Measurements from ENCODE around the gene CA5A.

Gene CA5A

DNA sequence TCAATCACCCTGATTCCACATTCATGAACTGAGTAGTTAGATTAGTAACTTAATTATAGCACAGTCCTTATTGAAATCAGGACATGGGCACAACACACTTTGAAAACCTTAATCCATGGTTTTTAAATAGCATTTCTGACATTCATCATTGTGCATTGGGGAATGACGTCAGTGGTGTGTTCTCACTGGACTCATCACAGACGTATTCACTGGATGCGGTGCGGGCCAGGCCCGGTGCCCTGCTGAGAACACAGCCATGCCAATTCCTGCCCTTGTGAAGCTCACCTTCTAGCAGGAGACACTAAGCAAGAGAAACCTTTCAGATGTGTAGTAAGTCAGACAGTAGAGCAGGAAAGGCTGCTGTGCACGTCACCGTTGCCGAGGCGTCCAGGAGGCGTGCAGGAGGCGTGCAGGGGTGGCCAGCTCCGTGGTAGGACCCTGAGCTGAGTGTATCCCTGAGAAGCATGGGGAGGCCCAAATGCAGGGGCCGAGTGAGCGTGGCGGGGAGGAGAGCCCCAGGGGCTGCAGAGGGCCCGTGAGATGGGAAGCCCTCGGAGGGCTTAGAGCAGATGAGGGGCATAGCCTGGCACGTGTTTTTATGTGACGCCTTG lies 27.8 kb upstream of the CA5A start:
- no peak for DNase-seq

DNA sequence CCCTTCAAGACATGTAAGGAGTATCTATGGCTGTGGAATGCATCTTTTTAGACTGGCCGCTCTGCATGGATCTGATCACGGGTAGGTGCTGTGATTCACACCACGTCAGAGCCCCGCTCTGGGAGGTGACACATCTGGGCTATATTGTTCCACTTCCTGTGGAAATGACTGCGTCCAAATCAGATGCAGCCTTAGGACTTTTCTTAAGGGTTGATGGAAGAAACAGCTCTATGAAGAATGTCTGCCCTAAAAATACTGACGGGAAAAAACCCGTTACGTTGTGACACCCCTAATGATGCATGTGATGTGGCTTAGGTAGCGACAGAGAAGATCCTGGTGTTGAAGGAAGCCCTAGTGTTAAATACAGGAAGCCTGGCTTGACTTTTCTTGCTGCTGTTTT lies 27.1 kb upstream of the CA5A start:
- no peak for DNase-seq

DNA sequence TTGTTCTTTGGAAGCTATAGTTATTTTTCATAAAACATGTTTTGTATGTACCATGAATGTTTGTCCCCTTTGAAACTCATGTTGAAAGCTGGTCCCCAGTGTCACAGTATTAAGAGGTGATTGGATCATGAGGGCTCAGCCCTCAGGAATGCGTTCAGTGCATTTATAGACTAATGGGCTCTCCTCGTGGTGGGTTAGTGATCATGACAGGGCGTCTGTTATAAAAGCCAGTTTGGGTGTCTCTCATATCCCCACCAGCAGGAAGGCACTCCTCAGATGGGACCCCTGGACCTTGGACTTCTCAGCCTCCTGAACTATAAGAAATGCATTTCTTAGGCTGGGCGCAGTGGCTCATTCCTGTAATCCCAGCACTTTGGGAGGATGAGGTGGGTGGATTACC lies 25.3 kb upstream of the CA5A start:
- no peak for DNase-seq

DNA sequence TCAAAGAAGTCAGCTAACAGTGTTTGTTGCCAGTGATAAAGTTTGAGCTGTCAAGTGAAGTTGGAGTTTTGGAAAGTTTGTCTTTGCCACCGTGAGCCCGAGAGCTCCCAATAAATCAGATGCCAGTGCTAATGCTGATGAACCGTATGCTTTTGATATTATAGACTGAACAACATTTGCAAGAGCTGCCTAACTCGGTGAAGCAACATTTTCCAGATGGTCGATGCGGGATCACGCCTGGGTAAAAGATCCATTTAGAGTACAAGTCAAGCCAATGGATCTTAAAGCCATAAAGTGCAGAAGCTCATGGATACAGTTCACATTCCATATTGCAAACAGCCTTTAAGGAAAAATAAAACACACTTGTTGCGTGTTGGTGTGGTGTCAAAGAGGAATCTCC lies 24.5 kb upstream of the CA5A start:
- DNase-seq, result no peak

DNA sequence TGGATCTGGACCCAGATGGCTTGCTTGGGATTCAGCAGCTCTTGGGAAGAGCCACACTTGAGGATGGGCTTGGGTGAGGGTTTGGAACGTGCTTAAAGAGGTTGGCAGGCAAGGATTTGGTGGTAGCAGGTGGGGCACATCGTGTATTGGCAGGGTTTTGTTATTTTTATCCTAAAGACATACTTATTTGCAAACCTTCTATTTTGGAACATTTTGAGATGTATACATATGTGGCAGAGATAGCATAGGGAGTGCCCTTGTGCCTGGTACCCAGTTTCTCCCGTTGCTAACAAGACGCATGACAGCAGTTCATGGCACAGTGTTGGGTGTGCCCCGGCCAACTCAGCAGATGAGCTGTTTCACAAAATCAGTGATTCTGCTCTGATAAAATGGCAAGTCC lies 24.0 kb upstream of the CA5A start:
- no peak for DNase-seq

DNA sequence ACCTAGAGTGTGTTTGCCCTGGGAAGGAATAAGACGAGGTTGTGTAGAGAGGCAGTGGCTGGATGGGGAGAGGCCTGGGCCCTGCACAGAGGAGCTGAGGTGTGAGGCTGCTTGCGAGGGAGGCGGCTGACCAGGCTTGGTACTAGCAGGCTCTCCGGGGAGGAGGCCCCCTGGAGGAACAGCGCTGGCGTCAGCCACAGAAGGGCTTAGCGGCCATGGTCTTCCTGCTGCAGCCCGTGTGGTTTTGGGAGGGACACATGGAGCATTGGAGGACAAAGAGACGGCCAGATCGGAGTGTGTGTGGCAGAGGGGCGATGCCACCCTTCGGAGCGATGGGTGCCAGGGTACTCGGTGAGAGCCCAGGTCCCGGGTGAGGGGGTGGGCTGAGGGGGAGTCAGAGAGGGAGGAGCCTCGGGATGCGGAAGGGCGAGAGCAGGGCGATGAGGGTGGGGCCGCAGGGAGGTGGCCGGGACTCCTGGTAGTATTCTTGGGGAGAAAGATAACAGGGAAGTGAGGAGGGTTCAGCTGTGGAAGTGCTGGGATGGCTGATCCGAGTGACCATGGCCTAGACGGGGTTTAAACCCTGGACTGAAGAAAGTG lies 23.2 kb upstream of the CA5A start:
- no peak for DNase-seq

DNA sequence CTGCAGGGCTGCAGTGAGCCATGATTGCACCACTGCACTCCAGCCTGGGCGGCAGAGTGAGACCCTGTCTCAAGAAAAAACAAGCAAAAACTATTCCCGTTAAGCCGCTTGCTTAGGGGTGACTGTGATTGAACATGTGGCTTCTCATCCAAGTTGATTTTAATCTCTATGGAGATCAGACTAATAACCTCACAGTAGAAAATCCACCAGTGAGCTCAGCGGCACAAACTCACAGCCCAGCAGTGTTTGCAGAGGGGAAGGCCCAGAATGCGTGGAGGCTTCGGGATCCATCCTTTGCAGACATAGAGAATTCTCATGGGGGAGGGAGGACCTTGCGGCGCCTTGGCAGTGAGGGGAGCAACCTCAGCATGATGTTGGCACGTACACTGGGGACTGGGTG lies 22.3 kb upstream of the CA5A start:
- DNase-seq, result no peak

DNA sequence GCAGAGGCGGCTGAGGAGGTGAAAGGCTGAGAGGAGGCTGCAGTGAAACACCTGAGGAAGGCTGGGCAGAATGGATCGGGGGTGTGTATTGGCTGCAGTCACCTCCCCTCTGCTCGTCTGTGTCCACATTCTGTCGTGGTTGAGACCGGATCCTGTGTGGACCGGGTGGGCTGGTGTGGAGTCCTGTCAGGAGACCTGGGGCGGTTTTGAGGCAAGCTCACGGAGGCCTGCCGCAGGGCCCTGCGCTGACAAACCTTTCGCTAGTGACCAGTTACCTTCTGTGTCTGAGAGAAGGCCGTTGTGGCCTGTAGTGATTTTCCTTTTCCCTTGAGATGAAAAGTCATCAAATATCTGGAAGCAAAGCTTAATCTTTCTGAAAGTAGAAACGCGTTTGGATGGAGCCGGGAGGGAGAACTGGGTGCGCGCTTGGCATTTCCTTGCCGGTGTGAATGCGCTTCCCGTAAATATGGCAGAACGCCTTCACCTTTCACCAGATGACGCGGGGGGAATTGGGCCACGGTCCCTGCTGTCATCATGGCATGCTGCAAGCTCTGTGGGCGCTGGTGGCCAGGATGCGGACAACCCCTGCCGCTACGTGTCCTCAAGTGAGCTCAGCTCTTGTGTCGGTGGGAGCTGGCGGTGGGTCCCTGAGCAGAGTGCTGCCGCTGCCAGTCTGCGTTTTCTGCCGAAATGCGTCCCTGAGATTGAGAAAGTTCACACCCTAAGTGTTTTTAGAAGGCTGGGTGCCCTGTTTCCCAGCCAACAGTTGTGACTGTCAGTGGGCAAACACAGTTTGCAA lies 21.2 kb upstream of the CA5A start:
- no peak for DNase-seq

DNA sequence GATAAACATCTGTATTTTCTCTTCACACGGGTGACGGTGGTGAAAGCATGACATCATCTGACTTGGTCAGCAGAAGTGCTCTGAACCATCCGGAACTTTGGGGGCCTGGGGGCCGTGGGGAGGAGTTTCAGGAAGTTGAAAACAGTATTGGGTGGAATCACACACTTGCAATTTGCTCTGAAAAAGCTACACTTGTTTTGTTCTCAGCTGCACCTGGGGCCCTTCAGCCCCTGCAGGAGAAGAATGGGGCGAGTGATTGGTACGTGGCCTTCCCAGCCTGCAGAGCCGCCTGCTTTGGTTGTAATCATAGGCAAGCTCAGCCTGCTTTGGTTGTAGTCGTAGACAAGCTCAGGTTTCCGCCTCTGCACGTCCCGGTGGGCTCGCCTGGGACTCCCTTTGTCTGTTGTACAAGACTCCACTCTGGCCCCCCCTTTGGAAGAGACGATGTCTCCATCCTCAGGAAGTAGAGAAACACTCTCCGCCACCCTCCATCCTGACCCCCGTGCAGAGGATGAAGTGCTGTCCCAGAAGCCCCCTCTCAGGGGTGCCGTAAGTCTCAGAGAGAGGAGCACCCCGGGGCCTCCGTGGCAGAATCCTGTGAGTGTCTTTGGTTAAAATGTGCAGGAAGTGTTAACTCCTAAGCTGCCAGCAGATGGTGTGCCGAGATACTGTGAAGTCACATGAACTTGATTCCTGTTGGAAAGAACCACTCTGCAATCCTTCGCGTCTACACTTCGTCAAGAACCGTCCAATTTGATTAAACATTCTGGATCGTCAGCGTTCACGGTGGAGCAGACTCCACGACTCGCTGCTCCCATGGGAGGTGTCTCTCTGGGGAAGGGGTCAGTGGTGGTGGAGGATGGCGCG lies 20.3 kb upstream of the CA5A start:
- DNase-seq, result peak in 1 of 56 donors; percentile 21

DNA sequence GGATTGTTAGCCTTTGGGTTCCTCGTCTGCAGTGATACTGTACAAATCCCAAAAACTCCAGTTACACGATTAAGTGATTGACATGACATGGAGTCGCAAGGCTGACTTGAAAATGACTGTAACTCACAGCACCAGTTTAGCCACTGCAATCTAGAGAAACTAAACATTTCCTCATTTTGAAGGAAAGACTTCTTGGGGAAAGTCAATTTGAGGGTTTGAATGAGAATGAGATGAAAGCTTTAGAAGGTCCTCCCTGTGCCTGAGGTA lies 19.7 kb upstream of the CA5A start:
- DNase-seq, result no peak

DNA sequence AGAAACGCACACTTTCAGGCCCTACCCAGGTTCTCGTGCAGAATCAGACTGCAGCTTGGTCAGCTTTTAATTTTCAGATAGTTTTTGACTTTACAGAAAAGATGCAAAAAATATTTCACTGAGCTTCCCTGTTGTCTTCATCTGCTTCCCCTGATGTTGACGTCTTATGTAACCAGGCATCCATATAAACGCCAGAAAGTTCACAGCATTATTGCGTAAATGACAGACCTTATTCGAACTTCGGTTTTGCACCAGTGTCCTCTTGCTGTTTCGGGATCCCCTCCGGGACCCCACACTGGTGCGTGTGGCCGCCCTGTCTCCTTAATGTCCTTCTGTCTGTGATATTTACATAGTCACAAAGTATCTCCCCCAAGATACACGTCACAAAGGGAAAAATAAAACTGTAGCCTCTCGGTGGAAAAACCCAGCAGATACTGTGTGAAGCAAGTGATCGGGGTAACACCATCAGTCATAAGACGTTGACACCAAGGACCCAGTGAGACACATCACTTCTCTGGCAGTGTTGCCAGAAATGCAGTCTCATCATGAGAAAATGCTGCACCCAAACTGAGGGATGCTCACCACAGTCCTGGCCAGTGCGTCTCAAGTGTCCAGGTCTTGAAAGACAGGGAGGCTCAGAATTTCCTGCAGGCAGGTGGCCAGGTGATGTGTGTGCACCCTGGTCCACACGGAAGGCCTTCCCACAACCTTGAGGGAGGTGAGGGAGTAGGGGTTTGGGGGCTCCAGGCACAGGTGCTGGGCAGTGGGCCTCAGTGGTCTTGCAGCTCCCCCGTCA lies 19.2 kb upstream of the CA5A start:
- no peak for DNase-seq

DNA sequence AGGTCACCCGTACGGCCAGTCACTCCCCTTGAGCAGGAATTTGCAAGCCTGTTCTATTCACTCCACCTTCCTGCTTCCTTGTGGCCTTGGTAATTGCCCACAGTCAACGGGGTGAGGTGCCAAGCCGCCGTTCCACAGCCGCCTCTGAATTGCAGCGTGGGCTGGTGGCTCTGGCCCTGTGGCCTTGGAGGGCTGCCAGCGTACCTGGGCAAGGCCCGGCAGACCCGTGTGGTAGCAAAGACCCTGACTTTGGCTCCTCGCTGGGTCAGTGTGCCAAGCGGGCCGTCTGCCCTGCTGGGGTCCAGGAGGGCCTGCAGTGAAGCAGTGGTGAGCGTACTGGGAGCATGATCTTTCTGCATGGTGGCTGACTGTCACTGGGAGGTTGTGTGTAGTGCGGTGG lies 18.5 kb upstream of the CA5A start:
- no peak for DNase-seq

DNA sequence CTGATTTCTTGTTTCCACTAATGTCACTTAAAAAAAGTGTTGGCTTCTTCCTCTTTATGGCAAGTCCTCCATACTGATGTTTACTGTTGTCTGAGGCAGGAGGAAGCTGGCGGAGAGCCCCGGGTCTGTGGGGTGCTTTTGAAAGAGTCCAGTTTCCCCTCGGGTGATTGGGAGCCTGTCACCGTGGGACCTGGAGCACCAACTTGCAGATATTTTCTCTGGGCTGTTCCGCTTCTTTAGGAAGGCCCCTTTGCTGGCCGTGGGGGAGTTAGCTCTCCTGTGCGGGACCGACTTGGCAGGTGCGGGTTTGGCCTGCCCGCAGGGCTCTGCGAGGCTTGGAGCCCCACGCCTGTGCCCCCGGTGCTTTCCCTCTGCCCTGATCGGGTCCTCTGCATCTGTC lies 18.0 kb upstream of the CA5A start:
- peak in 8 of 56 donors; percentile 14 to 37 (median 20) for DNase-seq

DNA sequence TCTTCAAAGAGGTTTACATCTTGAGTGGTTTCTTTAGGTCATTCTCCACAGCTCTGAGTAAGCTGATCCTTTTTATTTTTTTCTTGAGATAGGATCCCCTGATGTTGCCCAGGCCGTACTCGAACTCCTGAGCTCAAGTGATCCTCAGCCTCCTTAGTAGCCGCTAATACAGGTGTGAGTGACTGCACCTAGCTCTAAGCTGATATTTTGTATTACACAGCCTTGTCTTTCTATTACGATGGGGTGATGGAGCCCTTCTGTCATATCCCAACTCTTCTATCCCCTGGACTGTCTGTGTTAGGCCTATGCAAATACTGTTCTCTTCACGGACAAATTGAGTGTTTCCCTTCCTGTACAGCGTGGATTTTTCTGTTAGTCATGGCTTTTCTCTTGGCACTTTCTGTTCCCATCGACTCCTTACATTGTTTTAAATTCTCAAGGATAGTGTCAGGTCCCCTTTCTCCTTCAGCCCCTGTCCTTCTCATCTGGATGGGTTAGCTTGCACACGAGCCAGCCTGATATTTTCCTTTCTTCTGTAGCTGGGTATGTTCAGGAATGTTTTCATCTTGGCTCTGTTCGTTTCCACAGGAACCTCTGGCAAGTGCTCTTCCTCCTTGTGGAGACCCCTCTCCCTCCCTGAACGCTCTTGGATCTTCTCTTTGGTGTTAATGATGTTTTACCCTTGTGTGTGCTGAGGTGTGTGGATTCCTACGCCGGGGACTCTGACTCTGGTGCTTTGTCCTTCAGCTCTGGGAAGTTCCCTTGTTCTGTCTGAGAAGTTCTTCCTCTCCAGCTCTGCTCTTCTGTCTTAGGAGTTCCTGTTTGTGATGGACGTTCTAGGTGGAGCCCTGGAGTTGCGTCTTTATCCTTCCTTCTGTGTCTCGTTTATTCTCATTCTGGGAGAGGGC lies 17.2 kb upstream of the CA5A start:
- DNase-seq, result no peak

DNA sequence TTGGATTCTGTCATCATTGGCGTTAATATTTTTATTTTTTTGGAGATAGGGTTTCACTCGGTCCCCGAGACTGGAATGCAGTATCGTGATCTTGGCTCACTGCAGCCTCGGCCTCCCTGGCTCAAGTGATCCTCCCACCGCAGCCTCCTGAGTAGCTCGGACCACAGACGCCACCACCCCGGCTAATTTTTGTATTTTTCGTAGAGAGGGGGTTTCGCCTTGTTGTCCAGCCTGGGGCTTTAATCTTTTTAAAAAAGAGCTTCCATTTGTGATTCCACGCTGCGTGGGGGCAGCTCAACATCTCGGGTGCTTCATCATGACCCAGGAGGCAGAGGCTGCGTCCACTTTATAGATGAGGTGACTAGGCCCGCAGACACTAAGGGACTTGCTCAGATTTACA lies 16.4 kb upstream of the CA5A start:
- no peak for DNase-seq

DNA sequence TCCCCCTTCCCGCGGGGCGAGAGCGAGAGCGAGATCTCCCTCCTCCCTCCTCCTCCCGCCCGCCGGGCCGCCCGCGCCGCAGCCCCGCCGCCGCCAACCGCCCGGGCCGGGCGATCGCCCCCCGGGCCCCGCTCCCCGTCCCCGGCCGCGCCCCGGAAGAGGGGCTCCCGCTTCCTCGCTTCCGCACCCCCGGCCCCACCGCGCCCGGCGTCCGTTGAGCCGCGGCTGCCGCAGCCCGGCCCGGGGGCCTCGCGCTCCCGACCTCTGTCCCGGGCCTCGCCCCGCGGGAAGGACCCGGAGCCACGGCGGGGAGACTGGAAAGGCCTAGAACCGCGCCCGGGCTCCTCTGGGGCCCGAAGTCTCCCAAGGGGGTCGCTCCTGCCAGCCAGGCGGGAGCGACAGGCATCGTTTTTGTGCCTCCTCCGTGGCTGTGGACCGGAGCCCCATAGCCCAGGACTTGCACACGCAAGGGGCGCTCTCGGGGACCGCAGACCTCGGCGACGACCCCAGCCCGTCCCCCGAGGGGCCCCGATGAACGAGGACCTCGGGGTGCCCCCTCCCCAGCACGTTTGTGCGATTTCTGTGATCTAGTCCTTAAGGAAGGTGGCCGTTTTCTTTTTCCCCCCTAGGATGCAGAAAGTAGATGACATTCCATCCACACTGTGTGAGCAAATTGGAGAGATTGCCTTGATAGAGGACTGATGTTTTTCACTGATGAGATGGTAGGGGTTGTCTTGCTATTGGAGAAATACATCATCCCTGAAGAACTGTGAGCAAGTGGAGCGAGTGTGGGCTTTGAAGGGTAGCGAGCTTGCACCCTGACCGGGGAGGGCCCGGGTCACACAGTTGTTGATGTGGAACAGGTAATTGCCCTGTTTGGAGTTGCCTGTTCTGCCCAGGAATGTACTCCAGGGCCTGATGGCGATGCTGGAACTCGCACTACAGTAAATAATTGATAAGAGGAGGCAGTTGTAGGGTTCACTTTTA lies 15.5 kb upstream of the CA5A start:
- DNase-seq, result peak in 5 of 56 donors; percentile 43 to 62 (median 53)

DNA sequence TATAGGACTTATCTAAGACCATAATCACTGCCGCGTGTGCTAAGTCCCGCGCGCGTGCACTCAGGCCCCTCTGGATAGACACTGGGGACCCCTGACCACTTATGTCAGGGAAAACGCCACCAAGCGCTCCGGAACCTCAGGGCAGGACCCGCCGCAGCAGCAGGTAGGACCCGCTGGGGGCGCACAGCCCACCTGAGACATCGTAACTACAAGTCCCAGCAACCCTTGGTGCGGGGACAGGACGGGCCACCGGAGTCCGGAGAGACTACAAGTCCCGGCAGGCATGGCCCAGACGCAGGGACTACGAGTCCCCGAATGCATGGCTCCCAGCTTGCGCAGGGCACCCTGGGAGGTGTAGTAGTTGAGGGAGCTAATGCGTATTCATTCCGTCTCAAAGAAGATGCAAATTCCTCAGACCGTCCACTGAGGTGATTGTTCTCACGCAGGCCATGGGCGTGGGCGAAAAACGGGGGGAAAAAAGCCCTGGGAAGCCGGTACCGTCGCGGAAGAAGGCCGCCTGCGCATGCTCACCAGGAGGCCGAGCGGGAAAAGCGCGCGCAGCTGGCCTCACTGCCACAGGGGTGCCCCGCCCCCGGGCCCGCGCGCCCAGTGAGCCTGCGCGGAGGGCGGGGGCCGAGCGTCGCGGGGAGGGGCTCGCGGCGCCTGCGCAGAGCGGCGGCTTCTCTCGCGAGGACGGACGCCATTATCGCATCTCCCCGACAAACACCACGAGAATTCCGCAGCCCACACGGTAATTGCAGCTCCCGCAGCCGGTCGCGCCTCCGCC lies 14.6 kb upstream of the CA5A start, which contains the start of gene BANP:
BANP (plus strand) TSS at position 670 of the 787 bp plus-strand sequence. CDS start 23,682 bp downstream, outside the sequence.
- DNase-seq, result peak; percentile 90 to 99 (median 97)

Data from amygdala (tissue), 56 donors.